ENCODE measurements around the gene ANKRD13B. TPM values are rescaled to one million over a fixed set of nuclear protein-coding genes. Genes with fewer than 3 reads are reported as not detected.
"Not testable (repeated sequence)": the region's sequence is repeated elsewhere in the genome, so short reads cannot be mapped to it uniquely, and the experiment has no call there.

Gene ANKRD13B
- total RNA-seq, 1 experiment from 2014 or later: 2.9 TPM

- DNase-seq (ENCODE audit: low read depth in 1 of 2, low spot score in 2 of 2): no peak
- Histone ChIP-seq H3K9me3 (replicated peaks) (no peaks in the 10 kb centered on the region), H3K27me3 (replicated peaks) (no peaks in the 10 kb centered on the region), H3K36me3 (peaks cover 47% of the 10 kb centered on the region), H3K4me3 (no peak overlapping the region), H3K4me1 (replicated peaks) (no peaks in the 10 kb centered on the region), H3K27ac (no peak overlapping the region)
Observed at GRCh38 chr17:29630630-29631193, 37.8 kb downstream of the ANKRD13B start.

- no peak for DNase-seq (ENCODE audit: low read depth in 1 of 2, low spot score in 2 of 2)
Observed at GRCh38 chr17:29633886-29634285, 41.0 kb downstream of the ANKRD13B start.

GRCh38 chr17:29640413-29640812, 47.5 kb downstream of the ANKRD13B start:
- Histone ChIP-seq H3K36me3 (peaks cover 17% of the 10 kb centered on the region), H3K27ac (no peak overlapping the region), H3K4me1 (replicated peaks) (peaks cover 22% of the 10 kb centered on the region), H3K27me3 (replicated peaks) (no peaks in the 10 kb centered on the region), H3K4me3 (no peak overlapping the region), H3K9me3 (replicated peaks) (no peaks in the 10 kb centered on the region)
- DNase-seq (ENCODE audit: low read depth in 1 of 2, low spot score in 2 of 2): no peak

More at GRCh38 chr17:29633886-29634285, 41.0 kb downstream of the ANKRD13B start:
- no peak overlapping the region for H3K27ac ChIP-seq
- no peaks in the 10 kb centered on the region for H3K4me1 ChIP-seq (replicated peaks)
- H3K36me3 ChIP-seq: peaks cover 60% of the 10 kb centered on the region
- no peaks in the 10 kb centered on the region for H3K27me3 ChIP-seq (replicated peaks)
- no peak overlapping the region for H3K4me3 ChIP-seq
- H3K9me3 ChIP-seq (replicated peaks): no peaks in the 10 kb centered on the region

- Histone ChIP-seq H3K4me1 (replicated peaks) (peaks cover 22% of the 10 kb centered on the region), H3K9me3 (replicated peaks) (no peaks in the 10 kb centered on the region), H3K4me3 (no peak overlapping the region), H3K27me3 (replicated peaks) (no peaks in the 10 kb centered on the region), H3K36me3 (peaks cover 15% of the 10 kb centered on the region), H3K27ac (no peak overlapping the region)
- DNase-seq (ENCODE audit: low read depth in 1 of 2, low spot score in 2 of 2): no peak
Observed at GRCh38 chr17:29640981-29641642, 48.2 kb downstream of the ANKRD13B start.

- Histone ChIP-seq H3K4me3 (no peak overlapping the region), H3K27me3 (replicated peaks) (no peaks in the 10 kb centered on the region), H3K4me1 (replicated peaks) (peaks cover 22% of the 10 kb centered on the region), H3K9me3 (replicated peaks) (no peaks in the 10 kb centered on the region), H3K27ac (no peak overlapping the region), H3K36me3 (0 out of 2 replicates have a peak, but pooled peaks cover 10% of the 10 kb centered on the region)
- no peak for DNase-seq (ENCODE audit: low read depth in 1 of 2, low spot score in 2 of 2)
Observed at GRCh38 chr17:29642171-29642611, 49.3 kb downstream of the ANKRD13B start.

- Histone ChIP-seq H3K27me3 (replicated peaks) (no peaks in the 10 kb centered on the region), H3K4me1 (replicated peaks) (peaks cover 22% of the 10 kb centered on the region)
Observed at GRCh38 chr17:29643817-29644160, 50.9 kb downstream of the ANKRD13B start.

GRCh38 chr17:29645515-29646051, 52.7 kb downstream of the ANKRD13B start:
- H3K36me3 ChIP-seq: peaks cover 23% of the 10 kb centered on the region; the same call in 1 of the 2 replicates
- no peak overlapping the region for H3K4me3 ChIP-seq
- H3K27ac ChIP-seq: no peak overlapping the region
- H3K27me3 ChIP-seq (replicated peaks): no peaks in the 10 kb centered on the region
- peaks cover 16% of the 10 kb centered on the region for H3K4me1 ChIP-seq (replicated peaks)
- DNase-seq (ENCODE audit: low read depth in 1 of 2, low spot score in 2 of 2): no peak
- no peaks in the 10 kb centered on the region for H3K9me3 ChIP-seq (replicated peaks)

More at GRCh38 chr17:29643817-29644160, 50.9 kb downstream of the ANKRD13B start:
- H3K4me3 ChIP-seq: no peak overlapping the region
- no peaks in the 10 kb centered on the region for H3K9me3 ChIP-seq (replicated peaks)
- peaks cover 21% of the 10 kb centered on the region; the same call in 1 of the 2 replicates for H3K36me3 ChIP-seq
- no peak overlapping the region for H3K27ac ChIP-seq
- no peak for DNase-seq (ENCODE audit: low read depth in 1 of 2, low spot score in 2 of 2)

- Histone ChIP-seq H3K27me3 (replicated peaks) (no peaks in the 10 kb centered on the region), H3K36me3 (peaks cover 26% of the 10 kb centered on the region; the same call in 1 of the 2 replicates), H3K4me3 (no peak overlapping the region), H3K9me3 (replicated peaks) (no peaks in the 10 kb centered on the region), H3K4me1 (replicated peaks) (peaks cover 6% of the 10 kb centered on the region), H3K27ac (no peak overlapping the region)
- DNase-seq (ENCODE audit: low read depth in 1 of 2, low spot score in 2 of 2): no peak
Observed at GRCh38 chr17:29648005-29648404, 55.1 kb downstream of the ANKRD13B start.

- no peaks in the 10 kb centered on the region for H3K9me3 ChIP-seq (replicated peaks)
- no peak for DNase-seq (ENCODE audit: low read depth in 1 of 2, low spot score in 2 of 2)
- no peaks in the 10 kb centered on the region for H3K27me3 ChIP-seq (replicated peaks)
- no peaks in the 10 kb centered on the region for H3K4me1 ChIP-seq (replicated peaks)
- H3K4me3 ChIP-seq: no peak overlapping the region
- H3K36me3 ChIP-seq: peaks cover 28% of the 10 kb centered on the region; the same call in 1 of the 2 replicates
- no peak overlapping the region for H3K27ac ChIP-seq
Observed at GRCh38 chr17:29649359-29649758, 56.4 kb downstream of the ANKRD13B start.

- peaks cover 25% of the 10 kb centered on the region; the same call in 1 of the 2 replicates for H3K36me3 ChIP-seq
- no peaks in the 10 kb centered on the region for H3K9me3 ChIP-seq (replicated peaks)
- H3K4me1 ChIP-seq (replicated peaks): no peaks in the 10 kb centered on the region
- no peak overlapping the region for H3K27ac ChIP-seq
- H3K27me3 ChIP-seq (replicated peaks): no peaks in the 10 kb centered on the region
- no peak for DNase-seq (ENCODE audit: low read depth in 1 of 2, low spot score in 2 of 2)
- H3K4me3 ChIP-seq: no peak overlapping the region
Observed at GRCh38 chr17:29650396-29650795, 57.5 kb downstream of the ANKRD13B start.

- H3K9me3 ChIP-seq (replicated peaks); H3K4me3 ChIP-seq; H3K27me3 ChIP-seq (replicated peaks); H3K4me1 ChIP-seq (replicated peaks); DNase-seq (ENCODE audit: low read depth in 1 of 2, low spot score in 2 of 2); H3K27ac ChIP-seq: not testable (repeated sequence)
- H3K36me3 ChIP-seq: peaks cover 29% of the 10 kb centered on the region; the same call in 1 of the 2 replicates
Observed at GRCh38 chr17:29651913-29652312, 59.0 kb downstream of the ANKRD13B start.

- H3K27ac ChIP-seq: no peak overlapping the region
- H3K27me3 ChIP-seq (replicated peaks): no peaks in the 10 kb centered on the region
- no peaks in the 10 kb centered on the region for H3K9me3 ChIP-seq (replicated peaks)
- DNase-seq (ENCODE audit: low read depth in 1 of 2, low spot score in 2 of 2): no peak
- no peaks in the 10 kb centered on the region for H3K4me1 ChIP-seq (replicated peaks)
- peaks cover 26% of the 10 kb centered on the region; the same call in 1 of the 2 replicates for H3K36me3 ChIP-seq
- no peak overlapping the region for H3K4me3 ChIP-seq
Observed at GRCh38 chr17:29652976-29653375, 60.0 kb downstream of the ANKRD13B start.

- H3K4me1 ChIP-seq (replicated peaks): no peaks in the 10 kb centered on the region
- no peak overlapping the region for H3K4me3 ChIP-seq
- no peak for DNase-seq (ENCODE audit: low read depth in 1 of 2, low spot score in 2 of 2)
Observed at GRCh38 chr17:29653995-29654714, 61.2 kb downstream of the ANKRD13B start.

GRCh38 chr17:29655323-29655722, 62.4 kb downstream of the ANKRD13B start:
- H3K4me1 ChIP-seq (replicated peaks): no peaks in the 10 kb centered on the region
- no peak for DNase-seq (ENCODE audit: low read depth in 1 of 2, low spot score in 2 of 2)
- no peak overlapping the region for H3K4me3 ChIP-seq
- no peaks in the 10 kb centered on the region for H3K9me3 ChIP-seq (replicated peaks)
- H3K36me3 ChIP-seq: peaks cover 20% of the 10 kb centered on the region; the same call in 1 of the 2 replicates
- no peak overlapping the region for H3K27ac ChIP-seq
- no peaks in the 10 kb centered on the region for H3K27me3 ChIP-seq (replicated peaks)

More at GRCh38 chr17:29653995-29654714, 61.2 kb downstream of the ANKRD13B start:
- H3K27ac ChIP-seq: no peak overlapping the region
- H3K9me3 ChIP-seq (replicated peaks): no peaks in the 10 kb centered on the region
- H3K27me3 ChIP-seq (replicated peaks): no peaks in the 10 kb centered on the region
- peaks cover 20% of the 10 kb centered on the region; the same call in 1 of the 2 replicates for H3K36me3 ChIP-seq

Data from SJSA1 (cell line).